Body of pancreas (tissue), 4 donors: Measurements from ENCODE around the gene ATP11A. TPM values are rescaled to one million over a fixed set of nuclear protein-coding genes. Genes with fewer than 3 reads are reported as not detected.

ENCODE experiments used
- ATAC-seq: fragments of 150-250 bp; one replicate; pipeline ENCODE4 v1.9.1; 2016
- DNase-seq, 4 donors: peaks; one replicate each; pipeline ENCODE4 v3.0.0-alpha.2; 2019
- H3K27ac ChIP-seq, 4 donors: fragments of 200-600 bp; sonication (generic); 1 replicate in 3 of 4; 2 replicates in 1 of 4; pipeline versions ENCODE4 v1.5.1 to v1.6.1; 2016 to 2019; ENCODE audit warnings: mild to moderate bottlenecking in 1 of 4, mixed read lengths in 1 of 4, moderate library complexity in 1 of 4
- H3K27me3 ChIP-seq, 2 donors: fragments of 200-600 bp; sonication (generic); one replicate each; pipeline ENCODE4 v1.6.0; 2016; ENCODE audit warnings: mild to moderate bottlenecking in 1 of 2
- H3K36me3 ChIP-seq, 2 donors: fragments of 200-600 bp; sonication (generic); replicated peaks in 1 of 2; 2 replicates each; pipeline ENCODE4 v1.5.1; 2016; ENCODE audit warnings: low read depth in 2 of 2; ENCODE audit not compliant: insufficient read depth in 1 of 2
- H3K4me1 ChIP-seq: fragments of 200-600 bp; sonication (generic); one replicate; pipeline ENCODE4 v1.6.0; 2016
- H3K4me3 ChIP-seq, 2 donors: fragments of 200-600 bp; sonication (generic); 1 replicate in 1 of 2; 2 replicates in 1 of 2; pipeline ENCODE4 v1.5.1; 2016 to 2019
- H3K9me3 ChIP-seq, 3 donors: fragments of 200-600 bp; sonication (generic); 1 replicate in 2 of 3; 2 replicates in 1 of 3; pipeline ENCODE4 v1.5.1; 2016
- CTCF ChIP-seq, 7 experiments: fragments of 450-650 bp in 4 of 7; fragments of 200-600 bp in 3 of 7; sonication (generic) in 3 of 7; IDR thresholded peaks; one replicate each; pipeline ENCODE4 v1.5.1; 2016 to 2019; ENCODE audit warnings: antibody characterized with exemption in 7 of 7
- POLR2A ChIP-seq, 3 donors: fragments of 450-650 bp; IDR thresholded peaks; one replicate each; pipeline ENCODE4 v1.6.1; 2016; ENCODE audit warnings: antibody characterized with exemption in 3 of 3, mild to moderate bottlenecking in 2 of 3
- WGBS, 2 donors: methylation state at CpG; one replicate each; pipeline ENCODE4 v1.1.5; 2017; 5-methylcytosine and 5-hydroxymethylcytosine counted together
- intact Hi-C: fragments of 100-400 bp; cut with DNase I; formaldehyde crosslinking; loops from one replicate; pipeline ENCODE4 v1.15.1; 2023
- total RNA-seq, 2 donors: library from RNA; depleted of rRNA; stranded (reverse); fragments of >200 nt; gene quantifications; one replicate each; pipeline ENCODE4 v1.1.0, GENCODE V29; 2016

The ATP11A gene
- total RNA-seq, 2 donors from 2014 or later = 24.1 to 33.9 TPM

DNA sequence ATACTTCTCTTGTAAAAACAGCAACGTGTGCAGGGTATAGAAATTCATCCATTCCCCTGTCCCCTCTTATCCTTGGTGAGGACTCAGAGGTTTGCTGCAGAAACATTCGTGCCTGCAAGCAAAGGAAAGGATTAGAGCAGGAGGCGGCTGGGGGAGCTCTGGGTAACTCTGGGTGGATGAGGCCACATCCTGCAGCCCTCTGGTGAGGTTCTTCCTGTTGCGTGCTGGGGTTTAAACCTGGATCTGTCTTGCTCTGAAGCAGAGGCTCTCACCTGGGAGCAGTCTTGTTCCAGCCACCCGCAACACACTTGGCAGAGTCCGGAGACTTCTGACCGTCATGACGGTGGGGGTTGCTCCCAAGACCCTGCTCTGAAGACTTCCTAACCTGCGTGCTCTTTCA is 69.2 kb downstream of the ATP11A start:
- no peak for DNase-seq
- Histone ChIP-seq H3K27me3 (no peaks in the 10 kb centered on the region), H3K36me3 (no peaks in the 10 kb centered on the region), H3K4me1 (peaks cover 13% of the 10 kb centered on the region), H3K9me3 (no peaks in the 10 kb centered on the region), H3K27ac (no peak overlapping the region), H3K4me3 (no peak overlapping the region)
- WGBS, 2 donors = 90 to 98% methylated on average over 8 to 9 of the region's 9 CpGs
- intact Hi-C loops = no loop called here
- no peak for TF ChIP-seq CTCF (IDR thresholded peaks at IDR 0.05)
- no peak for TF ChIP-seq POLR2A (IDR thresholded peaks at IDR 0.05)
- ATAC-seq = no peak

GRCh38 chr13:112759827-112760226 is 70.0 kb downstream of the ATP11A start:
- no peaks in the 10 kb centered on the region for H3K27me3 ChIP-seq
- H3K27ac ChIP-seq = no peak overlapping the region
- no peaks in the 10 kb centered on the region for H3K9me3 ChIP-seq
- no peak for TF ChIP-seq CTCF (IDR thresholded peaks at IDR 0.05)
- no peak for TF ChIP-seq POLR2A (IDR thresholded peaks at IDR 0.05)
- 77 to 84% methylated on average over 11 of the region's 11 CpGs for WGBS, 2 donors
- DNase-seq (no peak), ATAC-seq (no peak)
- intact Hi-C loops = no loop called here
- no peaks in the 10 kb centered on the region for H3K36me3 ChIP-seq
- no peak overlapping the region for H3K4me3 ChIP-seq
- peaks cover 13% of the 10 kb centered on the region for H3K4me1 ChIP-seq

DNA sequence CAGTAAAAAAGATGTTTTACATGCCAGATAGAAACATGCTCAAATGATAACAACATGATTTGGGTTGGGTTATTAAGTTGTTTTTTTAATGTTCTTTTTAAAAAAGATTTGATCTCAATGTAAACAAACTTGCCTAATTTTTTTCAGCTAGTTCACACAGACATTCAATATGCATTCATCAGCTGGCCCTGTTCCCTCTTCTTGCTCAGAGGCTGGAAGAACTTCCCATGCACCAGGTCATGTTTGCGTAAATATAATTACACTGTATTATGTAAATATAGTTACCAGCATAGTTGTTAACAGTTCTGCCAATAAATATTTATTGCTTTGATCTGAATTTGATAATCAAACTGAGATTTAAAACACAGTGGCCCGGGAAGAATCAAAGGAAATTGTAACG is 70.6 kb downstream of the ATP11A start:
- no peak overlapping the region for H3K4me3 ChIP-seq
- intact Hi-C loops = no loop called here
- no peak for DNase-seq
- H3K4me1 ChIP-seq = peaks cover 13% of the 10 kb centered on the region
- no peaks in the 10 kb centered on the region for H3K9me3 ChIP-seq
- WGBS, 2 donors = 68 to 70% methylated on average over 3 of the region's 3 CpGs
- no peak overlapping the region for H3K27ac ChIP-seq
- TF ChIP-seq POLR2A (IDR thresholded peaks at IDR 0.05) = no peak
- TF ChIP-seq CTCF (IDR thresholded peaks at IDR 0.05) = no peak
- H3K36me3 ChIP-seq = no peaks in the 10 kb centered on the region
- no peaks in the 10 kb centered on the region for H3K27me3 ChIP-seq
- ATAC-seq = no peak

- Histone ChIP-seq H3K4me1 (peaks cover 13% of the 10 kb centered on the region), H3K4me3 (no peak overlapping the region), H3K9me3 (no peaks in the 10 kb centered on the region), H3K36me3 (no peaks in the 10 kb centered on the region), H3K27ac (no peak overlapping the region), H3K27me3 (no peaks in the 10 kb centered on the region)
- intact Hi-C loops = no loop called here
- 86 to 89% methylated on average over 15 of the region's 15 CpGs for WGBS, 2 donors
- no peak for DNase-seq
- ATAC-seq = no peak
- TF ChIP-seq POLR2A (IDR thresholded peaks at IDR 0.05) (no peak), CTCF (IDR thresholded peaks at IDR 0.05) (no peak)
Measured at GRCh38 chr13:112760931-112761330, 71.1 kb downstream of the ATP11A start.
